Panc1 (cell line): ENCODE results near the gene SNTB2. TPM values are rescaled to one million over a fixed set of nuclear protein-coding genes. Genes with fewer than 3 reads are reported as not detected.
"Not testable (repeated sequence)": the region's sequence is repeated elsewhere in the genome, so short reads cannot be mapped to it uniquely, and the experiment has no call there.

Source experiments
- ATAC-seq: fragments of 200-7000 bp; cut with Tn5 transposase; 2 replicates; pipeline ENCODE4 v1.9.1; 2020; ENCODE audit warnings: mild to moderate bottlenecking, moderate library complexity
- BruUV-seq: library from RNA; stranded (reverse); fragments of 400-500 nt; replicated peaks from 2 replicates; lab custom pipeline; 2021; lab: Mats Ljungman, UMichigan
- CTCF ChIA-PET: fragments of 300-600 bp; sonication (Branson Sonifier 250); formaldehyde crosslinking; loops from one replicate; lab custom pipeline; 2022; ENCODE audit warnings: antibody characterized with exemption; lab: Charles Lee
- POLR2A ChIA-PET: fragments of 300-600 bp; sonication (Branson Sonifier 250); formaldehyde crosslinking; loops from one replicate; lab custom pipeline; 2022; ENCODE audit warnings: antibody characterized with exemption; lab: Charles Lee
- DNase-seq: peaks from one replicate; pipeline ENCODE4 v3.0.0-alpha.2; 2010; ENCODE audit warnings: low read depth, low spot score
- H3K27ac ChIP-seq: 2 replicates; pipeline ENCODE4 v1.5.1; 2011; ENCODE audit warnings: mild to moderate bottlenecking, low read length, inconsistent platforms
- H3K27me3 ChIP-seq: fragments of 200-500 bp; sonication (Bioruptor generic); 2 replicates; pipeline ENCODE4 v1.6.0; 2014; ENCODE audit warnings: low read length, inconsistent platforms; ENCODE audit not compliant: control insufficient read depth, insufficient read depth
- H3K36me3 ChIP-seq: fragments of 200-500 bp; sonication (Bioruptor generic); 2 replicates; pipeline ENCODE4 v1.5.1; 2014; ENCODE audit warnings: inconsistent platforms, mild to moderate bottlenecking, low read length, moderate library complexity; ENCODE audit not compliant: control insufficient read depth, insufficient read depth
- H3K4me1 ChIP-seq: 2 replicates; pipeline ENCODE4 v1.5.1; 2011; ENCODE audit warnings: inconsistent platforms, mild to moderate bottlenecking, low read length, moderate library complexity; ENCODE audit not compliant: control insufficient read depth, insufficient read depth
- H3K4me3 ChIP-seq, 2 experiments: 2 replicates each; pipeline ENCODE4 v1.5.1; 2011 to 2012; ENCODE audit warnings: low read depth in 2 of 2, low read length in 2 of 2, mild to moderate bottlenecking in 2 of 2, inconsistent platforms in 1 of 2, moderate library complexity in 1 of 2
- H3K9me3 ChIP-seq: fragments of 200-500 bp; sonication (Bioruptor generic); 2 replicates; pipeline ENCODE4 v1.5.1; 2014; ENCODE audit warnings: low read depth, mild to moderate bottlenecking, inconsistent platforms, low read length, moderate library complexity; ENCODE audit not compliant: control insufficient read depth, insufficient read depth
- POLR2AphosphoS5 ChIP-seq: IDR thresholded peaks from 2 replicates; pipeline ENCODE4 v1.6.1; 2012; ENCODE audit warnings: mild to moderate bottlenecking, low read depth, low read length, moderate library complexity
- REST ChIP-seq, 2 experiments: IDR thresholded peaks; 2 replicates each; pipeline ENCODE4 v1.6.1; 2011 to 2012; ENCODE audit warnings: low read depth in 2 of 2, control low read depth in 1 of 2, low read length in 1 of 2, mild to moderate bottlenecking in 1 of 2, moderate library complexity in 1 of 2; ENCODE audit not compliant: insufficient read depth in 1 of 2
- SIN3A ChIP-seq: IDR thresholded peaks from 2 replicates; pipeline ENCODE4 v1.6.1; 2012; ENCODE audit warnings: low read depth, mild to moderate bottlenecking, low read length, moderate library complexity, borderline replicate concordance; ENCODE audit not compliant: insufficient read depth
- TCF7L2 ChIP-seq: IDR thresholded peaks from 2 replicates; pipeline ENCODE4 v1.6.1; 2011; ENCODE audit warnings: mild to moderate bottlenecking, low read depth, low read length, inconsistent platforms
- in situ Hi-C: cut with HindIII; loops from 2 replicates; pipeline ENCODE4 v1.10.0; 2016; ENCODE audit warnings: low sequenced_read_pairs, low pct_unique_long_range_greater_than_20kb
- intact Hi-C: fragments of 100-400 bp; cut with micrococcal nuclease; formaldehyde crosslinking; loops from one replicate; pipeline ENCODE4 v1.10.0; 2022; ENCODE audit not compliant: unreplicated experiment
- total RNA-seq: library from RNA; stranded (reverse); gene quantifications from one replicate; pipeline ENCODE4 v1.2.1, GENCODE V29; 2021; ENCODE audit not compliant: unreplicated experiment
- TF ChIP-seq, protein P1 (sequence below): fragments of 450-650 bp; IDR thresholded peaks from 2 replicates; pipeline ENCODE4 v1.5.1; 2017; ENCODE audit warnings: mild to moderate bottlenecking

The SNTB2 gene
- total RNA-seq, 1 experiment from 2014 or later: 40.8 TPM

DNA sequence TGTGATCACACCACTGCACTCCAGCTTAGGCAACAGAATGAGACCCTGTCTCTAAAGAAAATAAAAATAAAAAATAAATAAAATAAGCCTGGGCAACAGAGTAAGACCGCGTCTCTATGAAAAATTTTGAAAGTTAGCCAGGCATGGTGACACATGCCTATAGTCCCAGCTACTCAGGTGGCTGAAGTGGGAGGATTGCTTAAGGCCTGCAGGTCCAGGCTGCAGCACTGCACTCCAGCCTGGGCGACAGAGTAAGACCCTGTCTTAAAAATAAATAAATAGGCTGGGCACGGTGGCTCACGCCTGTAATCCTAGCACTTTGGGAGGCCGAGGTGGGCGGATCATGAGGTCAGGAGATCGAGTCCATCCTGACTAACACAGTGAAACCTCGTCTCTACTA is 104.7 kb downstream of the SNTB2 start:
- H3K36me3 ChIP-seq, in situ Hi-C loops, H3K4me3 ChIP-seq, ATAC-seq, CTCF ChIA-PET, H3K9me3 ChIP-seq, H3K27me3 ChIP-seq, DNase-seq, intact Hi-C loops, H3K27ac ChIP-seq, BruUV-seq, H3K4me1 ChIP-seq: not testable (repeated sequence)
- POLR2A ChIA-PET: interaction anchor here (0.5 kb wide), 1 partner anchor 157 kb away, joined by 12 read pairs; no protein-coding TSS in a partner anchor

GRCh38 chr16:69293401-69293800 is 106.4 kb downstream of the SNTB2 start:
- H3K9me3 ChIP-seq: no peaks in the 10 kb centered on the region
- TF ChIP-seq, protein P1, sequence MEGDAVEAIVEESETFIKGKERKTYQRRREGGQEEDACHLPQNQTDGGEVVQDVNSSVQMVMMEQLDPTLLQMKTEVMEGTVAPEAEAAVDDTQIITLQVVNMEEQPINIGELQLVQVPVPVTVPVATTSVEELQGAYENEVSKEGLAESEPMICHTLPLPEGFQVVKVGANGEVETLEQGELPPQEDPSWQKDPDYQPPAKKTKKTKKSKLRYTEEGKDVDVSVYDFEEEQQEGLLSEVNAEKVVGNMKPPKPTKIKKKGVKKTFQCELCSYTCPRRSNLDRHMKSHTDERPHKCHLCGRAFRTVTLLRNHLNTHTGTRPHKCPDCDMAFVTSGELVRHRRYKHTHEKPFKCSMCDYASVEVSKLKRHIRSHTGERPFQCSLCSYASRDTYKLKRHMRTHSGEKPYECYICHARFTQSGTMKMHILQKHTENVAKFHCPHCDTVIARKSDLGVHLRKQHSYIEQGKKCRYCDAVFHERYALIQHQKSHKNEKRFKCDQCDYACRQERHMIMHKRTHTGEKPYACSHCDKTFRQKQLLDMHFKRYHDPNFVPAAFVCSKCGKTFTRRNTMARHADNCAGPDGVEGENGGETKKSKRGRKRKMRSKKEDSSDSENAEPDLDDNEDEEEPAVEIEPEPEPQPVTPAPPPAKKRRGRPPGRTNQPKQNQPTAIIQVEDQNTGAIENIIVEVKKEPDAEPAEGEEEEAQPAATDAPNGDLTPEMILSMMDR: no peak
- DNase-seq (no peak), ATAC-seq (no peak)
- BruUV-seq: no TSS peak
- intact Hi-C loops (no loop called here), in situ Hi-C loops (no loop called here)
- ChIA-PET CTCF (no interaction called here), POLR2A (no interaction called here)
- H3K4me3 ChIP-seq: no peak overlapping the region
- H3K36me3 ChIP-seq: no peaks in the 10 kb centered on the region; the same call in 1 of the 2 replicates
- no peaks in the 10 kb centered on the region for H3K4me1 ChIP-seq
- H3K27ac ChIP-seq: no peak overlapping the region
- H3K27me3 ChIP-seq: no peaks in the 10 kb centered on the region

GRCh38 chr16:69294051-69294450 is 107.1 kb downstream of the SNTB2 start:
- Histone ChIP-seq H3K27me3 (no peaks in the 10 kb centered on the region), H3K4me3 (no peak overlapping the region), H3K27ac (no peak overlapping the region), H3K9me3 (no peaks in the 10 kb centered on the region), H3K4me1 (no peaks in the 10 kb centered on the region), H3K36me3 (no peaks in the 10 kb centered on the region; the same call in 1 of the 2 replicates)
- BruUV-seq: no TSS peak
- no peak for DNase-seq
- ChIA-PET CTCF (no interaction called here), POLR2A (interaction anchor here (0.6 kb wide), 1 partner anchor 106 kb away, joined by 6 read pairs; no protein-coding TSS in a partner anchor)
- intact Hi-C loops: no loop called here
- no peak for TF ChIP-seq POLR2AphosphoS5
- no peak for TF ChIP-seq SIN3A
- TF ChIP-seq, protein P1: no peak
- TF ChIP-seq REST (IDR thresholded peaks at IDR 0.05; ENCODE audit: insufficient read depth in 1 of 2, low read depth in 2 of 2, low read length in 1 of 2): no peak
- TF ChIP-seq TCF7L2: no peak
- in situ Hi-C loops: no loop called here
- no peak for ATAC-seq

- ATAC-seq, DNase-seq, H3K9me3 ChIP-seq, H3K36me3 ChIP-seq, H3K27ac ChIP-seq, in situ Hi-C loops, H3K4me3 ChIP-seq, intact Hi-C loops, BruUV-seq, H3K27me3 ChIP-seq, H3K4me1 ChIP-seq: not testable (repeated sequence)
- CTCF ChIA-PET: interaction anchor here (0.7 kb wide), 1 partner anchor 14 kb away, joined by 3 read pairs; no protein-coding TSS in a partner anchor
- POLR2A ChIA-PET: interaction anchor here (0.6 kb wide), 1 partner anchor 272 kb away, joined by 3 read pairs; no protein-coding TSS in a partner anchor
These were observed 109.8 kb downstream of the SNTB2 start for GRCh38 chr16:69296771-69297170.
